Endothelial cell of umbilical vein (primary cell): Measurements from ENCODE around the gene SLC9C2. TPM values are rescaled to one million over a fixed set of nuclear protein-coding genes. Genes with fewer than 3 reads are reported as not detected.

ENCODE experiments used
- BruUV-seq: library from RNA; stranded (reverse); fragments of 400-500 nt; replicated peaks from 2 replicates; lab custom pipeline; 2021; lab: Mats Ljungman, UMichigan
- CTCF ChIA-PET: fragments of 300-600, 350-600 bp; sonication (Branson Sonifier 250); formaldehyde crosslinking; loops from one replicate; lab custom pipeline; 2021; ENCODE audit warnings: antibody characterized with exemption, inconsistent platforms; lab: Charles Lee
- POLR2A ChIA-PET: fragments of 300-600, 350-600 bp; sonication (Branson Sonifier 250); formaldehyde crosslinking; loops from one replicate; lab custom pipeline; 2021; ENCODE audit warnings: antibody characterized with exemption, inconsistent platforms; lab: Charles Lee
- DNase-seq: peaks from one replicate; pipeline ENCODE4 v3.0.0-alpha.2; 2011; ENCODE audit warnings: low read depth, low spot score
- FAIRE-seq: peaks from 2 replicates; lab custom pipeline; 2011; peaks lifted over from hg19 to GRCh38; lab: Jason Lieb, UNC
- H2AFZ ChIP-seq: 2 replicates; pipeline ENCODE4 v1.6.0; 2012; ENCODE audit warnings: low read depth, low read length, control low read depth, inconsistent platforms
- H3K27ac ChIP-seq: 2 replicates; pipeline ENCODE4 v1.5.1; 2011; ENCODE audit warnings: low read depth, mild to moderate bottlenecking, control low read depth, low read length, moderate library complexity; ENCODE audit not compliant: insufficient read depth
- H3K27me3 ChIP-seq, 2 experiments: 2 replicates each; pipeline versions ENCODE4 v1.6.0 to v1.6.1; 2011; ENCODE audit warnings: low read length in 2 of 2, mixed read lengths in 1 of 2; ENCODE audit not compliant: control insufficient read depth in 2 of 2, insufficient read depth in 2 of 2
- H3K36me3 ChIP-seq, 2 experiments: 2 replicates in 1 of 2; 3 replicates in 1 of 2; pipeline ENCODE4 v1.5.1; 2011; ENCODE audit warnings: low read length in 2 of 2, mild to moderate bottlenecking in 1 of 2, moderate library complexity in 1 of 2; ENCODE audit not compliant: control insufficient read depth in 2 of 2, insufficient read depth in 2 of 2; ENCODE audit errors: extremely low read depth in 1 of 2
- H3K4me1 ChIP-seq: 3 replicates; pipeline ENCODE4 v1.5.1; 2011; ENCODE audit warnings: mild to moderate bottlenecking, low read length; ENCODE audit not compliant: control insufficient read depth, insufficient read depth; ENCODE audit errors: extremely low read depth
- H3K4me2 ChIP-seq: 2 replicates; pipeline ENCODE4 v1.6.1; 2011; ENCODE audit warnings: low read length, control low read depth, mixed read lengths; ENCODE audit not compliant: insufficient read depth
- H3K4me3 ChIP-seq, 3 experiments: fragments of 200-600 bp in 1 of 3; sonication (generic), shearing (Covaris generic) in 1 of 3; replicated peaks in 1 of 3; 2 replicates each; pipeline ENCODE4 v1.5.1; 2011 to 2016; ENCODE audit warnings: control low read depth in 3 of 3, low read length in 3 of 3, mild to moderate bottlenecking in 2 of 3, inconsistent platforms in 1 of 3, low read depth in 1 of 3, moderate library complexity in 1 of 3; ENCODE audit not compliant: insufficient read depth in 1 of 3
- H3K79me2 ChIP-seq: 2 replicates; pipeline ENCODE4 v1.6.0; 2012; ENCODE audit warnings: low read length, inconsistent platforms; ENCODE audit not compliant: control insufficient read depth, insufficient read depth
- H3K9ac ChIP-seq: replicated peaks from 2 replicates; pipeline ENCODE3; 2011; ENCODE audit warnings: low read length, control low read depth; ENCODE audit not compliant: insufficient read depth; ENCODE audit errors: extremely low read depth
- H3K9me1 ChIP-seq: replicated peaks from 3 replicates; pipeline ENCODE4 v1.6.0; 2011; ENCODE audit warnings: mild to moderate bottlenecking, low read length; ENCODE audit not compliant: control insufficient read depth, insufficient read depth; ENCODE audit errors: extremely low read depth
- H3K9me3 ChIP-seq: replicated peaks from 2 replicates; pipeline ENCODE4 v1.5.1; 2012; ENCODE audit warnings: low read length, inconsistent platforms; ENCODE audit not compliant: control insufficient read depth, insufficient read depth
- H4K20me1 ChIP-seq: replicated peaks from 2 replicates; pipeline ENCODE3; 2011; ENCODE audit warnings: mild to moderate bottlenecking, low read length; ENCODE audit not compliant: control insufficient read depth, insufficient read depth; ENCODE audit errors: extremely low read depth
- EZH2 ChIP-seq: IDR thresholded peaks from 2 replicates; pipeline ENCODE4 v1.6.1; 2012; ENCODE audit warnings: borderline replicate concordance, low read depth, mild to moderate bottlenecking, moderate library complexity, low read length, inconsistent platforms; ENCODE audit not compliant: severe bottlenecking
- FOS ChIP-seq: IDR thresholded peaks from 2 replicates; pipeline ENCODE4 v1.6.1; 2011; ENCODE audit warnings: mild to moderate bottlenecking, low read length, moderate library complexity, borderline replicate concordance; ENCODE audit not compliant: insufficient read depth
- POLR2AphosphoS5 ChIP-seq: IDR thresholded peaks from 2 replicates; pipeline ENCODE4 v1.6.1; 2012; ENCODE audit warnings: low read depth, mild to moderate bottlenecking, control low read depth, low read length, moderate library complexity; ENCODE audit not compliant: insufficient read depth
- dilution Hi-C: fragments of 300-500 bp; cut with MboI; formaldehyde crosslinking; loops from one replicate; pipeline ENCODE4 v1.15.0; 2019; ENCODE audit warnings: low sequenced_read_pairs; ENCODE audit not compliant: extremely low pct_ligation_motif_present
- intact Hi-C: fragments of 100-400 bp; cut with micrococcal nuclease; formaldehyde crosslinking; loops from one replicate; pipeline ENCODE4 v1.10.0; 2022
- polyA plus RNA-seq, 4 experiments: library from polyadenylated mRNA; depleted of rRNA in 3 of 4; stranded (reverse) in 3 of 4; unstranded in 1 of 4; fragments of >200 nt; gene quantifications; 2 replicates each; pipeline versions ENCODE4 v1.2.1 to v1.2.3, GENCODE V29; 2011 to 2012; ENCODE audit warnings: missing spikeins in 1 of 4
- total RNA-seq: library from RNA; stranded (reverse); gene quantifications from 2 replicates; pipeline ENCODE4 v1.2.3, GENCODE V29; 2021
- TF ChIP-seq, protein P1 (sequence below): IDR thresholded peaks from 2 replicates; pipeline ENCODE4 v1.6.1; 2011; ENCODE audit not compliant: insufficient read depth, insufficient read length

Gene SLC9C2
- total and polyA plus RNA-seq, 2 donors (not counting 3 experiments of a cell fraction or from before 2014, with no cell fraction given), result 0.15 TPM; not detected in 1

DNA sequence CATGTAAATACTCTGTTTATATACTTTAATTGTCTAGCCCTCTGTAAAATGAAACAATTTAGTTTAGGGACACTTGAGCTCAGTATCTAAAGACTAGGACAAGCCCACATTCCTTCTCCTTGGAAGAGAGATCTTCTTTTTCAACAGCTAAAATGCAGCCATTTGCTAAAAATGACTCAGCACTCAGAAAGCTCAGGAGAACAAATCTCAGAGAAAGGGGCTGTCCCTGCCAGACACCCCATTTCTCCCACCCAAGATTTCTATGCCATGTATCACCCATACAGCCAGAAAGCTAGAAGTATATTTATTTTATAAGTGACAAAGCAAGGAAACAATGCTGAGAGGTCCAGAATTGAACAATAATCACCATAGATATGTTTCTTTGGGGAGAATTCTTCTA is 148.9 kb downstream of the SLC9C2 start:
- H3K36me3 ChIP-seq, result no peaks in the 10 kb centered on the region
- CTCF ChIA-PET, result interaction anchor here (0.7 to 1.3 kb wide), 2 partner anchors 18 to 19 kb away, joined by 3 to 4 read pairs; no protein-coding TSS in a partner anchor
- H3K4me3 ChIP-seq, result no peak overlapping the region
- H4K20me1 ChIP-seq, result no peaks in the 10 kb centered on the region
- H3K9me1 ChIP-seq, result no peaks in the 10 kb centered on the region
- dilution Hi-C loops (no loop called here), intact Hi-C loops (no loop called here)
- TF ChIP-seq FOS (no peak), POLR2AphosphoS5 (no peak)
- TF ChIP-seq, protein P1, sequence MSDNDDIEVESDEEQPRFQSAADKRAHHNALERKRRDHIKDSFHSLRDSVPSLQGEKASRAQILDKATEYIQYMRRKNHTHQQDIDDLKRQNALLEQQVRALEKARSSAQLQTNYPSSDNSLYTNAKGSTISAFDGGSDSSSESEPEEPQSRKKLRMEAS, result no peak
- H3K4me1 ChIP-seq, result no peaks in the 10 kb centered on the region
- no peak for FAIRE-seq
- H2AFZ ChIP-seq, result no peak overlapping the region
- no peaks in the 10 kb centered on the region for H3K27me3 ChIP-seq
- H3K9ac ChIP-seq, result no peak overlapping the region
- H3K9me3 ChIP-seq, result no peaks in the 10 kb centered on the region
- no TSS peak for BruUV-seq
- no peaks in the 10 kb centered on the region for H3K79me2 ChIP-seq
- no peak overlapping the region for H3K4me2 ChIP-seq
- no peak for DNase-seq
- POLR2A ChIA-PET, result no interaction called here
- no peak overlapping the region for H3K27ac ChIP-seq

DNA sequence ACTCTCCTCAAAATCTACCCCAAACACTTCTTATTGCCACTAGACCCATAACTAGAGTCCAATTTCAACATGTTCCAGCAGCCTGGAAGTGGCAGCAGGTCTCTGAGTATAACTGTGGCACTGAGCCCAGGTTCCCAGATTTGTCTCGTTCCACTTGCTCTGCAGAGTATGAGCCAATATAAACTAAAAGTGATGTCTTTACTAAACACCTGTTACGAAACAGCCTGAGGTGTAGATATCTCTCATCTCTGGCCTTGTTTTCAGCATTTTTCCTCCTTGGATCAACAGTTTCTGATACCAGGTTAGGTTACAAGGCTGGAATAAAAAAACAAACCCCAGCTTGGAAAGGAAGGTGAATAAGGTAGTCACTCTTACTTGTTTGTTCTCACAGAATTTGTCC is 150.9 kb downstream of the SLC9C2 start:
- H3K27ac ChIP-seq, result no peak overlapping the region
- H3K27me3 ChIP-seq, result no peaks in the 10 kb centered on the region
- H3K9ac ChIP-seq, result no peak overlapping the region
- ChIA-PET CTCF (interaction anchor here (0.7 to 1.8 kb wide), 2 partner anchors 13 to 100 kb away, joined by 3 to 5 read pairs; no protein-coding TSS in a partner anchor), POLR2A (no interaction called here)
- H3K9me1 ChIP-seq, result no peaks in the 10 kb centered on the region
- no peak for TF ChIP-seq EZH2
- dilution Hi-C loops, result no loop called here
- no peaks in the 10 kb centered on the region for H3K79me2 ChIP-seq
- intact Hi-C loops, result no loop called here
- no peak for DNase-seq
- no peak overlapping the region for H3K4me2 ChIP-seq
- H3K9me3 ChIP-seq, result no peaks in the 10 kb centered on the region
- H3K4me1 ChIP-seq, result no peaks in the 10 kb centered on the region
- no TSS peak for BruUV-seq
- H2AFZ ChIP-seq, result no peak overlapping the region
- H3K4me3 ChIP-seq, result no peak overlapping the region
- H4K20me1 ChIP-seq, result no peaks in the 10 kb centered on the region
- no peaks in the 10 kb centered on the region for H3K36me3 ChIP-seq
- no peak for FAIRE-seq

Other genes with a start within 250 kb of the SLC9C2 start
- gene PRDX6, start 125.7 kb downstream of the SLC9C2 start, total RNA-seq, result 259 and 288 TPM in 2 replicates
- gene PRDX6, start 125.7 kb downstream of the SLC9C2 start, polyA plus RNA-seq, result 126 and 145 TPM in 2 replicates
- not detected in 2 replicates for gene TEX50, start 32.3 kb upstream of the SLC9C2 start, total RNA-seq
- gene TEX50, start 32.3 kb upstream of the SLC9C2 start, polyA plus RNA-seq, result not detected in 2 replicates
- gene ANKRD45, start 66.8 kb upstream of the SLC9C2 start, total RNA-seq, result 0.37 and 0.62 TPM in 2 replicates
- gene ANKRD45, start 66.8 kb upstream of the SLC9C2 start, polyA plus RNA-seq, result 0.19 and 0.21 TPM in 2 replicates
- gene KLHL20, start 111.9 kb upstream of the SLC9C2 start, total RNA-seq, result 23.8 and 26.9 TPM in 2 replicates
- gene KLHL20, start 111.9 kb upstream of the SLC9C2 start, polyA plus RNA-seq, result 9.9 and 14.0 TPM in 2 replicates
- 30.5 and 33.6 TPM in 2 replicates for gene DARS2, start 221.6 kb upstream of the SLC9C2 start, total RNA-seq
- gene DARS2, start 221.6 kb upstream of the SLC9C2 start, polyA plus RNA-seq, result 12.8 and 17.4 TPM in 2 replicates
- 19.0 and 20.8 TPM in 2 replicates for gene CENPL, start 221.8 kb upstream of the SLC9C2 start, total RNA-seq
- 5.9 and 6.6 TPM in 2 replicates for gene CENPL, start 221.8 kb upstream of the SLC9C2 start, polyA plus RNA-seq